Sigmoid colon (tissue), 7 donors: Measurements from ENCODE around the gene ALDH6A1. TPM values are rescaled to one million over a fixed set of nuclear protein-coding genes. Genes with fewer than 3 reads are reported as not detected.

Source experiments
- DNase-seq: peaks from one replicate; pipeline ENCODE4 v3.0.0-alpha.2; 2019
- H3K27ac ChIP-seq, 4 donors: fragments of 200-600 bp; sonication (generic); one replicate each; pipeline ENCODE4 v1.5.1; 2016 to 2019; ENCODE audit warnings: mild to moderate bottlenecking in 1 of 4
- H3K27me3 ChIP-seq, 3 donors: fragments of 200-600 bp; sonication (generic); one replicate each; pipeline ENCODE4 v1.5.1; 2019; ENCODE audit warnings: mild to moderate bottlenecking in 1 of 3
- H3K36me3 ChIP-seq, 4 donors: fragments of 200-600 bp; sonication (generic); one replicate each; pipeline ENCODE4 v1.5.1; 2016 to 2019
- H3K4me1 ChIP-seq, 4 donors: fragments of 200-600 bp; sonication (generic); one replicate each; pipeline ENCODE4 v1.5.1; 2017 to 2019
- H3K4me3 ChIP-seq, 4 donors: fragments of 200-600 bp; sonication (generic); one replicate each; pipeline ENCODE4 v1.5.1; 2017 to 2019; ENCODE audit warnings: mild to moderate bottlenecking in 2 of 4, moderate library complexity in 1 of 4
- H3K9me3 ChIP-seq, 4 donors: fragments of 200-600 bp in 3 of 4; sonication (generic) in 3 of 4; one replicate each; pipeline versions ENCODE4 v1.5.1 to v1.6.1; 2013 to 2019
- EP300 ChIP-seq, 4 donors: sonication (generic); formaldehyde crosslinking; IDR thresholded peaks; one replicate each; pipeline ENCODE4 v1.6.1; 2017; ENCODE audit warnings: antibody characterized with exemption in 4 of 4
- POLR2A ChIP-seq, 2 donors: fragments of 450-650 bp; IDR thresholded peaks; one replicate each; pipeline ENCODE4 v1.6.1; 2016; ENCODE audit warnings: antibody characterized with exemption in 2 of 2, mild to moderate bottlenecking in 2 of 2, moderate library complexity in 2 of 2
- POLR2AphosphoS5 ChIP-seq, 4 donors: sonication (generic); formaldehyde crosslinking; IDR thresholded peaks; one replicate each; pipeline ENCODE4 v1.6.1; 2017; ENCODE audit warnings: antibody characterized with exemption in 4 of 4
- WGBS, 2 donors: extraction: QIAGEN DNeasy Blood & Tissue Kit; methylation state at CpG; one replicate each; pipeline ENCODE4 v1.1.7; 2013; 5-methylcytosine and 5-hydroxymethylcytosine counted together
- intact Hi-C: fragments of 100-400 bp; cut with DNase I; formaldehyde crosslinking; loops from one replicate; pipeline ENCODE4 v1.15.1; 2023
- polyA plus RNA-seq, 3 donors: library from polyadenylated mRNA; stranded (reverse); fragments of 200-250 nt; gene quantifications; one replicate each; pipeline ENCODE4 v1.2.3, GENCODE V29; 2013
- total RNA-seq, 4 donors: library from RNA; depleted of rRNA; stranded (reverse); fragments of >200 nt; gene quantifications; one replicate each; pipeline ENCODE4 v1.1.0, GENCODE V29; 2016
- TF ChIP-seq, protein P1 (sequence below), 4 experiments: fragments of 450-650 bp in 3 of 4; fragments of 200-600 bp in 1 of 4; IDR thresholded peaks; one replicate each; pipeline ENCODE4 v1.5.1; 2016 to 2019; ENCODE audit warnings: antibody characterized with exemption in 4 of 4, mild to moderate bottlenecking in 3 of 4, moderate library complexity in 2 of 4
- donor health status: healthy with polysubstance abuse.
- donor health status: Bipolar disorder and iron deficiency.
- donor health status: healthy.

Gene ALDH6A1
- total and polyA plus RNA-seq, 7 donors: 9.6 to 33.5 (median 19.9) TPM

DNA sequence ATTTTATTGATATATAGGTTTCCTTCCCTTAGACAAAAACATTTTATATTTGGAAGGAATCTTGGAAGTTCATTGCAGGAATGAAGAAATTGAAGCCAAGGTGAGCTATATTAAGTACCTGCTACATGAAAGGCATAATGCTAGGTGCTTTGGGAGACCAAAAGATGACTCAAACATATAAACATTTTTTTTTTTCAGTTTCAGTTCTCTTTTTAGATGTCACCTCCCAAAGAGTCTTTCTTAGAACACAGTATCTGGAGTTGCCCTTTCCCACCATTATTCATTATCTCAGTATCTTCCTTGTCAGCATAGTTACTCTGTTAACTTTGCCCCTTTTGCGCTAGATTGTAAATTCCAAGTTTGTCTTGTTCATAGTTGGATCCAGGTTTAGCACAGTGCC is 1.6 kb upstream of the ALDH6A1 start:
- peaks cover 0 to 27% (median 20%) of the 10 kb centered on the region in 4 donors for H3K4me1 ChIP-seq
- peak overlapping the region in 2 of 4 donors; percentile 64 to 81 for H3K4me3 ChIP-seq
- H3K27me3 ChIP-seq: no peaks in the 10 kb centered on the region
- WGBS, 2 donors: 71 to 80% methylated on average over 1 of the region's 1 CpG
- H3K9me3 ChIP-seq: no peaks in the 10 kb centered on the region
- TF ChIP-seq POLR2A (IDR thresholded peaks at IDR 0.05): no peak
- TF ChIP-seq EP300 (IDR thresholded peaks at IDR 0.05): no peak
- TF ChIP-seq, protein P1, sequence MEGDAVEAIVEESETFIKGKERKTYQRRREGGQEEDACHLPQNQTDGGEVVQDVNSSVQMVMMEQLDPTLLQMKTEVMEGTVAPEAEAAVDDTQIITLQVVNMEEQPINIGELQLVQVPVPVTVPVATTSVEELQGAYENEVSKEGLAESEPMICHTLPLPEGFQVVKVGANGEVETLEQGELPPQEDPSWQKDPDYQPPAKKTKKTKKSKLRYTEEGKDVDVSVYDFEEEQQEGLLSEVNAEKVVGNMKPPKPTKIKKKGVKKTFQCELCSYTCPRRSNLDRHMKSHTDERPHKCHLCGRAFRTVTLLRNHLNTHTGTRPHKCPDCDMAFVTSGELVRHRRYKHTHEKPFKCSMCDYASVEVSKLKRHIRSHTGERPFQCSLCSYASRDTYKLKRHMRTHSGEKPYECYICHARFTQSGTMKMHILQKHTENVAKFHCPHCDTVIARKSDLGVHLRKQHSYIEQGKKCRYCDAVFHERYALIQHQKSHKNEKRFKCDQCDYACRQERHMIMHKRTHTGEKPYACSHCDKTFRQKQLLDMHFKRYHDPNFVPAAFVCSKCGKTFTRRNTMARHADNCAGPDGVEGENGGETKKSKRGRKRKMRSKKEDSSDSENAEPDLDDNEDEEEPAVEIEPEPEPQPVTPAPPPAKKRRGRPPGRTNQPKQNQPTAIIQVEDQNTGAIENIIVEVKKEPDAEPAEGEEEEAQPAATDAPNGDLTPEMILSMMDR (IDR thresholded peaks at IDR 0.05): no peak
- TF ChIP-seq POLR2AphosphoS5 (IDR thresholded peaks at IDR 0.05): no peak
- H3K27ac ChIP-seq: peak overlapping the region in 1 of 4 donors; percentile 89
- no peak for DNase-seq
- intact Hi-C loops: loop anchor here (2.0 to 10.0 kb wide), 2 partner anchors 65 to 409 kb away; partner anchors contain the start of genes ISCA2 and NPC2
- H3K36me3 ChIP-seq: peaks cover 0 to under 1% (median 0%) of the 10 kb centered on the region in 4 donors

GRCh38 chr14:74085047-74085637 is 889 bp upstream of the ALDH6A1 start:
- no peak for DNase-seq
- H3K27ac ChIP-seq: peak overlapping the region; percentile 84 to 89 (median 88)
- intact Hi-C loops: loop anchor here (2.0 to 10.0 kb wide), 2 partner anchors 64 to 410 kb away; partner anchors contain the start of genes ISCA2 and NPC2
- peaks cover 0 to 27% (median 20%) of the 10 kb centered on the region in 4 donors for H3K4me1 ChIP-seq
- H3K9me3 ChIP-seq: no peaks in the 10 kb centered on the region
- no peaks in the 10 kb centered on the region for H3K36me3 ChIP-seq
- no peaks in the 10 kb centered on the region for H3K27me3 ChIP-seq
- no peak for TF ChIP-seq EP300 (IDR thresholded peaks at IDR 0.05)
- peak in 1 of 2 donors; percentile 26 for TF ChIP-seq POLR2A (IDR thresholded peaks at IDR 0.05)
- WGBS, 2 donors: 0 to 1% methylated on average over 26 of the region's 26 CpGs
- H3K4me3 ChIP-seq: peak overlapping the region; percentile 64 to 81 (median 72)

DNA sequence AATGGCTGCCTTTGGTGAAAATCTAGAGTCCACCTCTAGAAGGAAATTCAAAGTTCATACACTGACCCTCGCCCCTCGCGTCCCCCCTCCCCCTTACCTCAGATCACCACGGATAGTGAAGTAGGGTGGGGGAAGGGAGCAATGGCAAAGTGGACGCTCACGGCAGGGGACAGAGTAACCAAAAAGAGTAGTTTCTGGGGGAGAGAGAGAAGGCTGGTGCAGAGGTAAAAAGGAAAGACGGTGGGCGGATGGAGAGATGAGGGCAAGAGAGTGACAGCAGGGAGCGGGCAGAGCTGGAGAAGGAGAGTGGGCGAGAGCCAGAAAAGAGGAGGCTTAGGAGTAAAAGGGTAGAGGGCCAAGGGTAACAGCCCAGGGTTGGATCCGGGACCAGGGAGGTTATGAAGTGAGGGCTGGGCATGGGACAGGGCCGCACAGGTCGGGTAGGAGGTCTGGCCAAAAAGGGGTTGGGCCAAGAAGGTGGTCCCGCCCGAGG is 423 bp downstream of the ALDH6A1 start:
- Histone ChIP-seq H3K4me1 (peaks cover 0 to 27% (median 20%) of the 10 kb centered on the region in 4 donors), H3K27ac (peak overlapping the region; percentile 81 to 93 (median 90)), H3K9me3 (no peaks in the 10 kb centered on the region), H3K4me3 (peak overlapping the region; percentile 64 to 80 (median 76)), H3K27me3 (no peaks in the 10 kb centered on the region), H3K36me3 (no peaks in the 10 kb centered on the region)
- intact Hi-C loops: loop anchor here (2.0 to 10.0 kb wide), 2 partner anchors 63 to 411 kb away; partner anchors contain the start of genes ISCA2 and NPC2
- WGBS, 2 donors: 1 to 2% methylated on average over 15 of the region's 15 CpGs
- no peak for TF ChIP-seq POLR2A (IDR thresholded peaks at IDR 0.05)
- TF ChIP-seq, protein P1 (IDR thresholded peaks at IDR 0.05): no peak
- TF ChIP-seq EP300 (IDR thresholded peaks at IDR 0.05): no peak
- TF ChIP-seq POLR2AphosphoS5 (IDR thresholded peaks at IDR 0.05): no peak
- peak; percentile 65 for DNase-seq

GRCh38 chr14:74083161-74083560 is 1.1 kb downstream of the ALDH6A1 start:
- DNase-seq: no peak
- Histone ChIP-seq H3K27ac (peak overlapping the region; percentile 81 to 93 (median 90)), H3K36me3 (no peaks in the 10 kb centered on the region), H3K4me3 (peak overlapping the region in 2 of 4 donors; percentile 79 to 80), H3K27me3 (no peaks in the 10 kb centered on the region), H3K9me3 (no peaks in the 10 kb centered on the region), H3K4me1 (peaks cover 0 to 27% (median 20%) of the 10 kb centered on the region in 4 donors)
- TF ChIP-seq, protein P1 (IDR thresholded peaks at IDR 0.05): no peak
- TF ChIP-seq POLR2A (IDR thresholded peaks at IDR 0.05) (no peak), POLR2AphosphoS5 (IDR thresholded peaks at IDR 0.05) (no peak), EP300 (IDR thresholded peaks at IDR 0.05) (no peak)
- 88 to 92% methylated on average over 3 of the region's 3 CpGs for WGBS, 2 donors
- intact Hi-C loops: loop anchor here (10.0 kb wide), 1 partner anchor 412 kb away; the partner anchor contains the start of genes ISCA2 and NPC2

- WGBS, 2 donors: 92 to 97% methylated on average over 3 of the region's 3 CpGs
- no peaks in the 10 kb centered on the region for H3K27me3 ChIP-seq
- no peak overlapping the region for H3K27ac ChIP-seq
- no peaks in the 10 kb centered on the region for H3K36me3 ChIP-seq
- H3K4me3 ChIP-seq: no peak overlapping the region
- H3K4me1 ChIP-seq: peaks cover 0 to 25% (median 20%) of the 10 kb centered on the region in 4 donors
- H3K9me3 ChIP-seq: no peaks in the 10 kb centered on the region
- DNase-seq: no peak
- intact Hi-C loops: loop anchor here (10.0 kb wide), 1 partner anchor 413 kb away; the partner anchor contains the start of genes ISCA2 and NPC2
- TF ChIP-seq EP300 (IDR thresholded peaks at IDR 0.05) (no peak), POLR2AphosphoS5 (IDR thresholded peaks at IDR 0.05) (no peak), POLR2A (IDR thresholded peaks at IDR 0.05) (no peak)
- TF ChIP-seq, protein P1 (IDR thresholded peaks at IDR 0.05): no peak
Measured at GRCh38 chr14:74081491-74081890, 2.8 kb downstream of the ALDH6A1 start.
